Measurements from ENCODE around the gene NAALADL1. TPM values are rescaled to one million over a fixed set of nuclear protein-coding genes. Genes with fewer than 3 reads are reported as not detected.

Gene NAALADL1
- total and polyA plus RNA-seq, 2 experiments from 2014 or later = 11.1 to 13.7 TPM

- H3K27ac Mint-ChIP-seq = no peak overlapping the region
- H3K9me2 ChIP-seq (ENCODE audit: insufficient read depth) = no peaks in the 10 kb centered on the region
Observed at GRCh38 chr11:65002706-65003105, 55.6 kb downstream of the NAALADL1 start.

GRCh38 chr11:64999478-64999877 is 58.9 kb downstream of the NAALADL1 start:
- H3F3A ChIP-seq (replicated peaks; ENCODE audit: low read depth) = no peaks in the 10 kb centered on the region
- no peak for DNase-seq (ENCODE audit: low spot score)
- H3K36me3 ChIP-seq (ENCODE audit: insufficient read depth) = no peaks in the 10 kb centered on the region
- H3K4me1 ChIP-seq (ENCODE audit: insufficient read depth) = peaks cover 11% of the 10 kb centered on the region
- no peak overlapping the region for H3K27ac ChIP-seq (ENCODE audit: low read depth)
- no peak overlapping the region for H3K4me3 Mint-ChIP-seq
- no peaks in the 10 kb centered on the region for H3K36me3 Mint-ChIP-seq (ENCODE audit: low read depth)
- no peak overlapping the region for H3K4me3 ChIP-seq
- H3K27me3 ChIP-seq (ENCODE audit: insufficient read depth) = no peaks in the 10 kb centered on the region
- no peaks in the 10 kb centered on the region for H4K20me1 ChIP-seq (replicated peaks; ENCODE audit: insufficient read depth)
- peaks cover 12% of the 10 kb centered on the region for H3K27me3 Mint-ChIP-seq (ENCODE audit: insufficient read depth, low read depth, poor library complexity)
- H2AFZ ChIP-seq = no peak overlapping the region
- no peak for ATAC-seq
- TF ChIP-seq CTCF (conservative IDR thresholded peaks at IDR 0.05; ENCODE audit: low read depth in 2 of 2) (no peak), REST (IDR thresholded peaks at IDR 0.05; ENCODE audit: unreplicated experiment) (no peak), CREB1 (CRISPR knock-in tag; IDR thresholded peaks at IDR 0.05; ENCODE audit: low read depth) (no peak)
- H3K4me1 Mint-ChIP-seq = peaks cover 14% of the 10 kb centered on the region
- H3K79me2 ChIP-seq (replicated peaks; ENCODE audit: insufficient read depth) = no peaks in the 10 kb centered on the region
- no peaks in the 10 kb centered on the region for H3K9me3 Mint-ChIP-seq
- H3K9me2 ChIP-seq (ENCODE audit: insufficient read depth) = no peaks in the 10 kb centered on the region
- no peak overlapping the region for H3K27ac Mint-ChIP-seq
- H3K4me2 ChIP-seq = no peak overlapping the region

More at GRCh38 chr11:65002706-65003105, 55.6 kb downstream of the NAALADL1 start:
- Histone ChIP-seq H3K4me1 (ENCODE audit: insufficient read depth) (no peaks in the 10 kb centered on the region), H3K79me2 (replicated peaks; ENCODE audit: insufficient read depth) (no peaks in the 10 kb centered on the region), H3K27me3 (ENCODE audit: insufficient read depth) (no peaks in the 10 kb centered on the region), H2AFZ (no peak overlapping the region), H4K20me1 (replicated peaks; ENCODE audit: insufficient read depth) (no peaks in the 10 kb centered on the region), H3K36me3 (ENCODE audit: insufficient read depth) (no peaks in the 10 kb centered on the region), H3K4me2 (no peak overlapping the region), H3K4me3 (no peak overlapping the region), H3F3A (replicated peaks; ENCODE audit: low read depth) (no peaks in the 10 kb centered on the region), H3K27ac (ENCODE audit: low read depth) (no peak overlapping the region)
- Mint-ChIP-seq H3K4me1 (peaks cover 4% of the 10 kb centered on the region; the same call in 1 of the 3 replicates), H3K9me3 (no peaks in the 10 kb centered on the region), H3K27me3 (ENCODE audit: insufficient read depth, low read depth, poor library complexity) (peaks cover 5% of the 10 kb centered on the region), H3K4me3 (no peak overlapping the region), H3K36me3 (ENCODE audit: low read depth) (no peaks in the 10 kb centered on the region)
- DNase-seq (ENCODE audit: low spot score) = no peak
- no peak for ATAC-seq
- TF ChIP-seq STAT1 (IDR thresholded peaks at IDR 0.05; ENCODE audit: unreplicated experiment) = no peak
- no peak for TF ChIP-seq CTCF (conservative IDR thresholded peaks at IDR 0.05; ENCODE audit: low read depth in 2 of 2)
- TF ChIP-seq EZH2phosphoT487 (IDR thresholded peaks at IDR 0.05; ENCODE audit: unreplicated experiment) = no peak
- no peak for TF ChIP-seq EZH2 (IDR thresholded peaks at IDR 0.05; ENCODE audit: low read depth, unreplicated experiment)
